Naive B cell (primary cell): ENCODE measurements around the gene LRMDA. TPM values are rescaled to one million over a fixed set of nuclear protein-coding genes. Genes with fewer than 3 reads are reported as not detected.
A peak's percentile ranks its signal among the peaks of the same experiment; 100 is the strongest.

Experiments
- ATAC-seq, 2 donors: fragments of 150-1000 bp; cut with Tn5 transposase; 2 replicates each; pipeline ENCODE4 v1.10.0; 2021; ENCODE audit warnings: low read depth in 2 of 2, mild to moderate bottlenecking in 2 of 2, moderate library complexity in 2 of 2
- DNase-seq: peaks from one replicate; pipeline ENCODE4 v3.0.0; 2022
- H3K27ac Mint-ChIP-seq, 6 donors: one replicate each; pipeline ENCODE4 v1.8.0; 2020 to 2022; ENCODE audit warnings: mild to moderate bottlenecking in 6 of 6, mixed read lengths in 6 of 6, moderate library complexity in 5 of 6, inconsistent platforms in 2 of 6
- H3K27me3 Mint-ChIP-seq, 3 donors: one replicate each; pipeline ENCODE4 v1.8.0; 2021 to 2022; ENCODE audit warnings: mixed read lengths in 3 of 3, mild to moderate bottlenecking in 1 of 3
- H3K36me3 Mint-ChIP-seq, 2 donors: one replicate each; pipeline ENCODE4 v1.8.0; 2020 to 2022; ENCODE audit warnings: mixed read lengths in 2 of 2, inconsistent platforms in 1 of 2, mild to moderate bottlenecking in 1 of 2
- H3K4me1 Mint-ChIP-seq, 3 donors: one replicate each; pipeline ENCODE4 v1.8.0; 2020 to 2022; ENCODE audit warnings: mixed read lengths in 3 of 3, inconsistent platforms in 1 of 3, mild to moderate bottlenecking in 1 of 3, moderate library complexity in 1 of 3
- H3K4me3 Mint-ChIP-seq, 8 donors: one replicate each; pipeline ENCODE4 v1.8.0; 2020 to 2022; ENCODE audit warnings: mild to moderate bottlenecking in 8 of 8, mixed read lengths in 8 of 8, moderate library complexity in 8 of 8, inconsistent platforms in 2 of 8
- H3K9me3 Mint-ChIP-seq, 7 donors: one replicate each; pipeline ENCODE4 v1.8.0; 2020 to 2022; ENCODE audit warnings: mixed read lengths in 7 of 7, mild to moderate bottlenecking in 5 of 7, inconsistent platforms in 2 of 7, moderate library complexity in 1 of 7
- polyA plus RNA-seq, 6 donors: library from polyadenylated mRNA; unstranded; fragments of 300-500 nt; fragmentation: Illumina TruSeq; gene quantifications; one replicate each; pipeline ENCODE4 v1.2.3, GENCODE V29; 2021; ENCODE audit warnings: low read depth in 6 of 6

LRMDA gene
- polyA plus RNA-seq, 6 donors from 2014 or later, result 2.1 TPM; not detected in 5

DNA sequence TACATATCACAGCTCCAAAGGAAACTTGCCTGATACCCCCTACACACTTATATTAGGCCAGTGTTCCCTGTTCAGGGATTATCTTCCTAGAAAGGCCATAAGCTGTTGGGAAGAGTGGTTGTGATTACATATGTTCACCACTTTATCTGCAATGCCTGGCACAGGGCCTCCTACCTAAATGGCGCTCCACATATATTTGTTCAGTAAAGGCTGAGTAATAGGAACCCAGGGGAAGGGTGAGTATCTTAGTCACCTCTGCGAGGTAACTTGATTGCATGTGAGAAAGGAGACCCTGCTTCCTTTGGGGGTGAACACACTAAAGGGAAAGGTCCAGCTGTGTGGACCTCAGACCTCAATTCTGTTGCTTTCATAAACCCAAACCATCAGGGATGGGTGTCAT lies 896.0 kb downstream of the LRMDA start:
- Mint-ChIP-seq H3K4me1 (no peaks in the 10 kb centered on the region), H3K27ac (peak overlapping the region in 1 of 6 donors; percentile 37), H3K9me3 (peaks cover 0 to 4% (median 0%) of the 10 kb centered on the region in 7 donors), H3K36me3 (no peaks in the 10 kb centered on the region), H3K27me3 (no peaks in the 10 kb centered on the region), H3K4me3 (no peak overlapping the region)
- ATAC-seq, result no peak
- DNase-seq, result no peak

DNA sequence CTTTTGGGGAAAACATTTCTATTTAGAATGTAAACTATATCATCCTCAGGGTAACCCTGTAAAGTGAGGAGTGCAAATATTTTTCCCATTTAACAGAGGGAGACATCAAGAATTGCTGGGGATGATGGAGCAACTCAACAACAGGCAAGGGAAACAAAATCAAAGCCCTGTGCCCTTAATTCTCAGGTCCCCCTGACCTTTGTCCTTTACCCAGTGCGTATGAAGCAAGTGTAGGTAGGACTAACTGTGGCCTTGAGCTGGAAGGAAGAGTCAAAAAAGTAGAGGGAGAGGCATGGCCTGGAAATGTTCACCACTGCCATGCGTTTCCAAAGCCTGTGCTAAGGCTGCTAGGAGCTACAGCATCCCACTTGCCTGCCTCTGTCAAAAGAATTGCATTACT lies 896.9 kb downstream of the LRMDA start:
- Mint-ChIP-seq H3K9me3 (peaks cover 0 to 4% (median 0%) of the 10 kb centered on the region in 7 donors), H3K27ac (peak overlapping the region in 1 of 6 donors; percentile 47), H3K4me3 (no peak overlapping the region), H3K36me3 (no peaks in the 10 kb centered on the region), H3K4me1 (no peaks in the 10 kb centered on the region), H3K27me3 (no peaks in the 10 kb centered on the region)
- ATAC-seq (no peak), DNase-seq (no peak)

DNA sequence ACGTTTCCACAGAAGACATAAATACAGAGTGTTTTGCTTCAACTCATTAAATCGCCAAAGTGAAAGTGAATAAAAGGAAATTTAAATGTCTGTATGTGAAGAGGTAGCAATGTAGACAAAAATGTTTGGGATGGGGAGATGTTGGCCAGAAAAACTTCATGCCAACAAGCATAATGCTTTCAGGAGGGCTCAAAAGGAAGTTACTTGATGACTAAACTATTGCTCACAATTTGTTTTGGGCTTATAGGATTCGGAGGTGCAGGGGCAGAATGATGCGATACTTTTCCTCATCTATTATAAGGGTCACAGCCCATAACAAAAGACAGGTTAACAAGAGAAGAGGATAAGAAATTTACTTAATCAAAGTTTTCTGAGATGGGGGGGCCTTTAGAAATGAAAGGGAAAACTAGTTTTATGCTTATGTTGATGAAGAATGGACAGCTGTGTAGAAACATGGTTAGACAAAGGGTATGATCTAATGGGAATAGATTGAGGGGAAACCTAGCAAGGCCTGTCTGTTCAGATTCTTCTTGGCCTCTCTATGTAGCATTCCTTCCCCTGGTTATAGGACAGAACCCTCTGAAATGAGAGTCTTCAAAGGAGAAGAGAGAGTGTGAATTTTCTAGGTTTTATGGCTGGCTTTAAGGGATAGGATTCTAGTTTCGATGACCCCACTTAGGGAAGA lies 898.6 kb downstream of the LRMDA start:
- Mint-ChIP-seq H3K27ac (no peak overlapping the region), H3K4me1 (no peaks in the 10 kb centered on the region), H3K27me3 (no peaks in the 10 kb centered on the region), H3K36me3 (no peaks in the 10 kb centered on the region), H3K4me3 (no peak overlapping the region), H3K9me3 (peaks cover 0 to 4% (median 0%) of the 10 kb centered on the region in 7 donors)
- DNase-seq, result no peak
- no peak for ATAC-seq

DNA sequence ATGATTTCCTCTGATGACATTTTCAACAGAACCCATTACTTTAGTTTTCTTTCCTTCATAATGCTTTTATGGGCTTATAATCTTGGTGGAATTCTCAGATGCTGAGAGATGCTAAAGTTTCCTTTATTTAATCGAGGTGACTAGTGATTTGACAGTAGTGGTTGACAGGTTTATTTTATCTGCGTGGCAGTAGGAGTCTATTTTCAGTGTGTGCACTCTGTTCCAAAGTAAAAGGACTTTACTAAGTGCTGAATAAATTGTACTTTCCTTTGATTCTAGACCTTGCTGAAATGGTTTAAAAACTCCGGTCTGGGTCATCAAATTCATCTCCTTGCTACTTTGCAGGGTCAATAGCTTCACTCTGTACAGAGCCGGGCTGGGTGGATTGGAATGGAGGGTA lies 900.3 kb downstream of the LRMDA start:
- no peaks in the 10 kb centered on the region for H3K4me1 Mint-ChIP-seq
- H3K4me3 Mint-ChIP-seq, result no peak overlapping the region
- ATAC-seq (no peak), DNase-seq (no peak)
- H3K36me3 Mint-ChIP-seq, result no peaks in the 10 kb centered on the region
- no peaks in the 10 kb centered on the region for H3K27me3 Mint-ChIP-seq
- H3K9me3 Mint-ChIP-seq, result peaks cover 0 to 4% (median 0%) of the 10 kb centered on the region in 7 donors
- no peak overlapping the region for H3K27ac Mint-ChIP-seq

DNA sequence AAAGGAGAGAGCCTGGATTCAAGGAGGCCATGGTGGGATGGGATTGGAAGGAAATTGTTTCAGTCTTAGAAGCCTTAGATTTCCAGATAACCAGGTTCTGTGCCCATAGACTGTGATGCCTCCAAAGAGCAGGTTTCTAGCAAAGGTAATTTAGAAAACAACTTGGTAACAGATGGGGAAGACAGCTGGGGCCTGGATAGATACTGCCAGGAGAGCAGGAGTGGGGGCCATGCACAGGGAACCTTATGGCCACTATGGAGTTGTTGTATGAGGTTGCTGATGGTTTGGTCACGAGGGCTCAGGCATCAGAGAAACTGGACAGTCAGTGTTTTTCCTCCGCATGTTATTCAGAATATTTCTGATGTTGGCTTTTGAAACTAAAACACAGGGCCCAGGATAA lies 901.9 kb downstream of the LRMDA start:
- peaks cover 0 to 5% (median 0%) of the 10 kb centered on the region in 7 donors for H3K9me3 Mint-ChIP-seq
- H3K27me3 Mint-ChIP-seq, result no peaks in the 10 kb centered on the region
- H3K4me1 Mint-ChIP-seq, result no peaks in the 10 kb centered on the region
- no peak for ATAC-seq
- no peak overlapping the region for H3K4me3 Mint-ChIP-seq
- no peak for DNase-seq
- H3K36me3 Mint-ChIP-seq, result no peaks in the 10 kb centered on the region
- no peak overlapping the region for H3K27ac Mint-ChIP-seq

DNA sequence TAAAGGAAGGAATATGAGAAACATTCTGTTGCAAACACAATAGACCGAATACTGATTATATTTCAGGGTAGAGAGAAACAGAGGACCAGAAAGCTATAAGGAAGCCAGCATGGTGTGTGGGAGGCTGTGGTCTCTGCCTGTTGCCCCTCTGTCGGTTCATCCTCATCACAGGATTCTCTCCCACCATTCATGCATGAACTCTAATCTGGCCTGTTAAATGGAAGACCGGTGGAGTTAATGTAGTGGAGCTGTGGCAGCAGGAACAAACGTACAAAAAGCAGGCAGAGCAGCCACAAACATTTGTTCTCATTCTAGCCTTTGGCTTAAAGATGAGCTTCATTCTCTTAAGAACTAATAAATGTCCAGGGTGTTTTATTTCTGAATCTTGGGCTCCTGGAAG lies 902.4 kb downstream of the LRMDA start:
- DNase-seq (no peak), ATAC-seq (no peak)
- no peaks in the 10 kb centered on the region for H3K36me3 Mint-ChIP-seq
- H3K4me1 Mint-ChIP-seq, result no peaks in the 10 kb centered on the region
- H3K27ac Mint-ChIP-seq, result no peak overlapping the region
- H3K9me3 Mint-ChIP-seq, result peaks cover 0 to 5% (median 0%) of the 10 kb centered on the region in 7 donors
- H3K4me3 Mint-ChIP-seq, result no peak overlapping the region
- no peaks in the 10 kb centered on the region for H3K27me3 Mint-ChIP-seq

DNA sequence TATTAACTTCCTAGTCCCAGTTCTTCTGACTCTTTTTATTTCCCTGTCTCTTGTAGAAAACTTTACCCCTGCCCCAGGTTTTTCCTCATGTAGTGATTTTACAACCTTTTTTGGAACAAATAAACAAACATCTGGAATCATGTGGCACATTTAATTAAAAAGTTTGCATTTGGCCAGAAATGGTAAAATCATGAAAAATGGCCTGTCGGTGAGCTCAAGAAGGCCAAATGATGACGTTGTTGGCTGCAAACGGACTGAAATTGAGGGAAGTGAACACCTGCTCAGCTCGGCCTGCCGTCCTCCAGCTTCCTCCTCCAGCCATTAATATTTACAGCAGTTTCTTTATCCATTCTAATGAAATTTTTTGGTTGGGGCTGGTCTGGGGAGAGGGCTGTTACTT lies 902.8 kb downstream of the LRMDA start:
- peaks cover 0 to 5% (median 0%) of the 10 kb centered on the region in 7 donors for H3K9me3 Mint-ChIP-seq
- H3K27me3 Mint-ChIP-seq, result no peaks in the 10 kb centered on the region
- no peaks in the 10 kb centered on the region for H3K36me3 Mint-ChIP-seq
- no peaks in the 10 kb centered on the region for H3K4me1 Mint-ChIP-seq
- ATAC-seq (no peak), DNase-seq (no peak)
- peak overlapping the region in 1 of 6 donors; percentile 18 for H3K27ac Mint-ChIP-seq
- H3K4me3 Mint-ChIP-seq, result no peak overlapping the region

DNA sequence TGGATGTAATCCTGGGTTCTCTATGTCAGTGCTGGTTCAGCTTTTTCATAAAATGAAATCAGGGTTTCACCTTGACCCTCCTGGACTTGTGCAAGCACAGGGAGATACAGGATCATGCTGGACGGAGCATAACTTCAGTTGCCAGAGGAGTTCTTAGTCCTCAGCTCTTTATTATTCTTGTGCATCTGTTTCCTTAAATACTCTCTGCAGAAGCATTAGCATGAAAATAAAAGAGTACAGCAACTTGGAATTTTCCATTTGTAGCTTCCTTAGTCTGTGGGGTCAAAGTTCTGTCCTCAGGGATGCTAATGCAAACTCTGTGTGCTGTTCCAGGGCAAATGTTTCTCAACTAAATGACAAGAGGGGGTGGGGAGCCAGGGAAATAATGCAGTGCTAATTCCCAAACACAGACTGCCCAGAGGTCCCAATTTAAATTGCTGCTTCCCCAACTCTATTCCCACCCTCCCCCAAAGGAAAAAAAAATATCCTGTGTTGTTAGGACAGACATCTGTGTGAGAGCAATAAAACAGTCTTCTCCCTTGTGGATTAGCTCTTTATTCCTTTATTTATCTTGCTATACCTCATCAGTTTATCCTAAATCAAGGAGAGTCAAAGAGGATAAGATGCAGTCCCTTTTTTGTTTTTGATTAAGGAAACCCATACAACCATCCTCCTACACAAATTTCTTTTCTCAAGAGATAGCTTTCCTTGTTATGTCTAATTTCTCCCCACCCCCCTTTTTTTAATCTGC lies 905.0 kb downstream of the LRMDA start:
- ATAC-seq (no peak), DNase-seq (no peak)
- no peaks in the 10 kb centered on the region for H3K27me3 Mint-ChIP-seq
- no peaks in the 10 kb centered on the region for H3K4me1 Mint-ChIP-seq
- H3K36me3 Mint-ChIP-seq, result no peaks in the 10 kb centered on the region
- no peak overlapping the region for H3K4me3 Mint-ChIP-seq
- peaks cover 0 to 5% (median 0%) of the 10 kb centered on the region in 7 donors for H3K9me3 Mint-ChIP-seq
- no peak overlapping the region for H3K27ac Mint-ChIP-seq

DNA sequence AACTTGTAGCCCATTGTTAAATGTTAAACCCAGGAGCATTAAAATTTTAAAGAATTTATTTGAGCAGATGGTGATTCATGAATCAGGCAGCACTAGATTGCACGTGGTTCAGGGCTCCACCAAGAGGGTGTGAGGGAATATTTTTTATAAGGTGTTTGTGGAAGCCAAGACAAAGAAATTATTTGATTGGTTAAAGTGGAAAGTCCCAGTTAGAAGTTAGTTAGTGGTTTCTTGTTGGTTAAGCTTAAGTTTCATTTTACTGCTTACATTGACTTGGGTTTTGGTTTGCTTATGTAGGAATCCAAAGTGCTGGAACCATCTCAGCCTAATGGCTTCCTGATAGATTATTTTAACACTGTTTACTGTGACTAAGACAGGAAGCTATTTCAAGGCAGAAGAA lies 906.2 kb downstream of the LRMDA start:
- H3K36me3 Mint-ChIP-seq, result no peaks in the 10 kb centered on the region
- H3K9me3 Mint-ChIP-seq, result peaks cover 0 to 5% (median 0%) of the 10 kb centered on the region in 7 donors
- no peaks in the 10 kb centered on the region for H3K4me1 Mint-ChIP-seq
- DNase-seq, result no peak
- H3K27ac Mint-ChIP-seq, result no peak overlapping the region
- ATAC-seq, result no peak
- no peaks in the 10 kb centered on the region for H3K27me3 Mint-ChIP-seq
- no peak overlapping the region for H3K4me3 Mint-ChIP-seq

DNA sequence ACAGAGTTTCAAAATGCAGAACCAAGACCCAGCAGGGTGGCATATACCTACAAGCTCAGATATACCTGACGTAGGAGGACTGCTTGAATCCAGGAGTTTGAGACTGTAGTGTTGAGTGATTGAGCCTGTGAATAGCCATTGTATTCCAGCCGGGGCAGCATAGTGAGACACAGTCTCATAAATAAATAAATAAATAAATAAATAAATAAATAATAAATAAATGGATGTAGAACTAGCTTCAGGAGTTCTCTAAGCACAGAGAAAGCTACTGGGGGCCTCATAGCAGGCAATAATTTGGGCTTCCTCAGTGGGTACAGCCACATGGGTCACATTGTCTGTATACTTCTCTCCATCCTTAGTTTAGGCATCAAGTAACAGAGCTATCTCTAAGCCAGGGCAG lies 906.8 kb downstream of the LRMDA start:
- H3K27me3 Mint-ChIP-seq, result no peaks in the 10 kb centered on the region
- H3K4me3 Mint-ChIP-seq, result no peak overlapping the region
- H3K36me3 Mint-ChIP-seq, result no peaks in the 10 kb centered on the region
- no peak overlapping the region for H3K27ac Mint-ChIP-seq
- H3K9me3 Mint-ChIP-seq, result peaks cover 0 to 5% (median 0%) of the 10 kb centered on the region in 7 donors
- no peaks in the 10 kb centered on the region for H3K4me1 Mint-ChIP-seq
- ATAC-seq (no peak), DNase-seq (no peak)

DNA sequence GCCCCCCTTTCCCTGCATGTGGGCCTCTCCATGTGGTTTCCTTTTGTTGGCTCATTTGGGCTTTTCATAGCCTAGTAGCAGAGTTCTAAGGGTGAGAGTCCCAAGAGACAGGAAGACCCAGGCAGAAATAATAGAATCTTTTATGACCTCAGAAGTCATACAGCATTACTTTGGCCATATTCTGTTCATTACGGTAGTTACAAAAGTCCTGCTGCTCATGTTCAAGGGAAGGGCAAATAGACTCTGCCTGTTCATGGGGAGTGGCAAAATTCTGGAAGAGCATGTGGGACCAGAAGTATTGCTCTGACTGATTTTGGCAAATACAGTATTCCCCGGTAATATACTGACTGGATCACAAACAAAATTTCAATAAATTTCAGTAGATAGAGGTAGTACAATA lies 910.3 kb downstream of the LRMDA start:
- Mint-ChIP-seq H3K4me3 (no peak overlapping the region), H3K9me3 (peaks cover 0 to 6% (median 0%) of the 10 kb centered on the region in 7 donors), H3K4me1 (no peaks in the 10 kb centered on the region), H3K36me3 (no peaks in the 10 kb centered on the region), H3K27me3 (no peaks in the 10 kb centered on the region), H3K27ac (no peak overlapping the region)
- DNase-seq (no peak), ATAC-seq (no peak)

DNA sequence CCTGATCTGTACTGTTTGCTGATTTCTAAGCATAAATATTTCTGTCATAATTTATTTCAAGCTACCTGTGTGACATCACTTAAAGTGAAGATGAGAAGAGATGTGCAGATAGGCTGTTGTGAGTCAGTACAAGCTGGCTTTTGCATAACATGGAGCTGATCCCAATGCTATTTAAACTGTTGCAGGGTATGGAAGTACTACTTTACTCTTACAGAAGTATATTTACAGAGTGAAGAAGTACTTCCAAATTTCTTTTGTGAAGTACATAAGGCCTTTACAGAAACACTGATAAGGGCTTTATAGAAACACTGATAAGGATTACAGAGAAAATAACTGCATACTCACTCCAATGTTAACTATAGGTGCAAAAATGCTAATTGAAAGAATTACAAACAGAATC lies 911.6 kb downstream of the LRMDA start:
- no peak overlapping the region for H3K27ac Mint-ChIP-seq
- H3K4me1 Mint-ChIP-seq, result no peaks in the 10 kb centered on the region
- H3K9me3 Mint-ChIP-seq, result peaks cover 0 to 6% (median 0%) of the 10 kb centered on the region in 7 donors
- ATAC-seq, result no peak
- H3K27me3 Mint-ChIP-seq, result no peaks in the 10 kb centered on the region
- H3K4me3 Mint-ChIP-seq, result no peak overlapping the region
- no peak for DNase-seq
- H3K36me3 Mint-ChIP-seq, result no peaks in the 10 kb centered on the region

DNA sequence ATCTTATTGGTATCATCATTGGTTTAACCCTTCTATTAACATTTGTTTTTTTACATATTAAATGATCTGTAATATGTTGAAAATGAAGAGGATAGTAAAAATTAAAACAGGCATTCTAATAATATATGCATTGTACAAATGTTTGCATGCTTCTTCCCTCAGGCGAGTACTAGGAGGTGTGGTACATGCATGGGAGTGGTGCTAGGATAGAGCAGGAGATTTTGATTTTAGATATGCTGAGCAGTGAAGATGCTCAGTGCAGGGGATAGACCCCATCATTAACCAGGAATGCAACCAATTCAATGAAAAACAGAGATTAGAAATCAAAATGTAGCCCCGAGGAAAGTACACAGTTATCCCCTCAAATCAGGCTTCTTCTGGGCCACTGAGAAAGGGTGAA lies 916.4 kb downstream of the LRMDA start:
- H3K4me1 Mint-ChIP-seq, result no peaks in the 10 kb centered on the region
- H3K36me3 Mint-ChIP-seq, result no peaks in the 10 kb centered on the region
- DNase-seq (no peak), ATAC-seq (no peak)
- no peak overlapping the region for H3K27ac Mint-ChIP-seq
- H3K9me3 Mint-ChIP-seq, result peaks cover 0 to 6% (median 0%) of the 10 kb centered on the region in 7 donors
- no peak overlapping the region for H3K4me3 Mint-ChIP-seq
- peaks cover 0 to 4% (median 0%) of the 10 kb centered on the region in 3 donors for H3K27me3 Mint-ChIP-seq

DNA sequence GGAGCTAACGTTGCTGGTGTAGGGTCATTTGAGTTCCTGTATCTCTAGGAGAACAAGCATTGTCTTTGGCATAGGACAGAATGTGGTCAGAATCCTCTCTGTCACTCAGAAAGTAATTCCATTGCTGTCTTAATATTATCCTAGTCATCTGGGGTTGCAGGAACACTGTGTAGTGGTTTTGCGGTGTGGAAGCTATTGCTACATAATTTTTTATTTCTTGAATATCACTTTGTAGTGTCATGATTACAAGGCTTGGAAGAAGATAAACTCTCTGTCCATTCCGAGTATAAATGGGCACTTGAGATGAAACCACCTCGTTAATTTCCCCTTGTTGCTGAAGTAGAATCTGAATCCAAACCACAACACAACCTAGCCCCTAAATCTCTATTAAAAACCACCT lies 919.2 kb downstream of the LRMDA start:
- ATAC-seq (no peak), DNase-seq (no peak)
- Mint-ChIP-seq H3K36me3 (no peaks in the 10 kb centered on the region), H3K27me3 (peaks cover 0 to 4% (median 0%) of the 10 kb centered on the region in 3 donors), H3K27ac (no peak overlapping the region), H3K4me3 (no peak overlapping the region), H3K4me1 (no peaks in the 10 kb centered on the region), H3K9me3 (peaks cover 0 to 4% (median 0%) of the 10 kb centered on the region in 7 donors)
